NCI-H146 treated with DMSO at 0.1 percent for 48 hours (cell line): ENCODE results near the gene DCDC1.
A peak's percentile ranks its signal among the peaks of the same experiment; 100 is the strongest.

ENCODE experiments used
- DNase-seq: peaks from one replicate; lab custom pipeline; 2025; ENCODE audit not compliant: unreplicated experiment; lab: John Stamatoyannopoulos, UW

Gene DCDC1

GRCh38 chr11:31369348-31370329 lies at the start of gene DCDC1, which contains the start of gene DNAJC24:
Gene DCDC1 (minus strand): TSS chr11:31369739. CDS start chr11:31328280, 41,459 bp downstream.
Gene DNAJC24 (plus strand): TSS chr11:31369860. CDS start chr11:31370749, 889 bp downstream.
- peak; percentile 88 for DNase-seq

- no peak for DNase-seq
Observed at GRCh38 chr11:31419138-31419537, 49.6 kb upstream of the DCDC1 start.

GRCh38 chr11:31417816-31418215 lies 48.3 kb upstream of the DCDC1 start:
- no peak for DNase-seq

GRCh38 chr11:31417357-31417756 lies 47.8 kb upstream of the DCDC1 start:
- DNase-seq, result peak; percentile 84

- DNase-seq, result no peak
Observed at GRCh38 chr11:31415435-31415834, 45.9 kb upstream of the DCDC1 start.

GRCh38 chr11:31414338-31414737 lies 44.8 kb upstream of the DCDC1 start:
- no peak for DNase-seq

- no peak for DNase-seq
Observed at GRCh38 chr11:31412946-31413345, 43.4 kb upstream of the DCDC1 start.

GRCh38 chr11:31408201-31408600 lies 38.7 kb upstream of the DCDC1 start:
- DNase-seq, result no peak

GRCh38 chr11:31404614-31405013 lies 35.1 kb upstream of the DCDC1 start:
- DNase-seq, result no peak

- DNase-seq, result peak; percentile 42
Observed at GRCh38 chr11:31397239-31397834, 27.8 kb upstream of the DCDC1 start.

GRCh38 chr11:31387379-31387778 lies 17.8 kb upstream of the DCDC1 start:
- DNase-seq, result no peak

GRCh38 chr11:31383116-31383515 lies 13.6 kb upstream of the DCDC1 start:
- DNase-seq, result no peak

GRCh38 chr11:31375879-31376278 lies 6.3 kb upstream of the DCDC1 start:
- no peak for DNase-seq

- DNase-seq, result no peak
Observed at GRCh38 chr11:31366795-31367194, 2.7 kb downstream of the DCDC1 start.

GRCh38 chr11:31361743-31362142 lies 7.8 kb downstream of the DCDC1 start:
- no peak for DNase-seq

GRCh38 chr11:31355817-31356216 lies 13.7 kb downstream of the DCDC1 start:
- no peak for DNase-seq

GRCh38 chr11:31355131-31355530 lies 14.4 kb downstream of the DCDC1 start:
- DNase-seq, result no peak

GRCh38 chr11:31351168-31351567 lies 18.4 kb downstream of the DCDC1 start:
- DNase-seq, result no peak

GRCh38 chr11:31340903-31341572 lies 28.5 kb downstream of the DCDC1 start:
- DNase-seq, result no peak

- DNase-seq, result no peak
Observed at GRCh38 chr11:31337806-31338205, 31.7 kb downstream of the DCDC1 start.

- DNase-seq, result no peak
Observed at GRCh38 chr11:31328697-31329096, 40.8 kb downstream of the DCDC1 start.

GRCh38 chr11:31327417-31327816 lies 42.1 kb downstream of the DCDC1 start:
- no peak for DNase-seq
